G401.6 (cell line): Measurements from ENCODE around the gene PPP1R12A.
"Not testable (repeated sequence)": the region's sequence is repeated elsewhere in the genome, so short reads cannot be mapped to it uniquely, and the experiment has no call there.

Source experiments
- FAIRE-seq: peaks from 2 replicates; lab custom pipeline; 2012; peaks lifted over from hg19 to GRCh38; lab: Jason Lieb, UNC

Gene PPP1R12A

GRCh38 chr12:79891506-79892162 lies 43.3 kb downstream of the PPP1R12A start:
- no peak for FAIRE-seq

- FAIRE-seq, result peak; percentile 3
These were observed 47.0 kb downstream of the PPP1R12A start for GRCh38 chr12:79887890-79888289.

- peak; percentile 93 for FAIRE-seq
These were observed 47.9 kb downstream of the PPP1R12A start for GRCh38 chr12:79886917-79887519.

- FAIRE-seq, result no peak
These were observed 48.9 kb downstream of the PPP1R12A start for GRCh38 chr12:79885911-79886490.

GRCh38 chr12:79884401-79885006 lies 50.4 kb downstream of the PPP1R12A start:
- FAIRE-seq, result no peak

- no peak for FAIRE-seq
These were observed 51.7 kb downstream of the PPP1R12A start for GRCh38 chr12:79883216-79883615.

- no peak for FAIRE-seq
These were observed 53.5 kb downstream of the PPP1R12A start for GRCh38 chr12:79881351-79881750.

GRCh38 chr12:79878506-79878905 lies 56.4 kb downstream of the PPP1R12A start:
- FAIRE-seq, result not testable (repeated sequence)

GRCh38 chr12:79877246-79877645 lies 57.7 kb downstream of the PPP1R12A start:
- FAIRE-seq, result no peak

GRCh38 chr12:79874665-79875064 lies 60.2 kb downstream of the PPP1R12A start:
- FAIRE-seq, result no peak

- FAIRE-seq, result no peak
These were observed 61.7 kb downstream of the PPP1R12A start for GRCh38 chr12:79873201-79873600.

- no peak for FAIRE-seq
These were observed 63.3 kb downstream of the PPP1R12A start for GRCh38 chr12:79871621-79872020.

- FAIRE-seq, result no peak
These were observed 64.0 kb downstream of the PPP1R12A start for GRCh38 chr12:79870916-79871315.

GRCh38 chr12:79859646-79860045 lies 75.3 kb downstream of the PPP1R12A start:
- FAIRE-seq, result no peak

- FAIRE-seq, result no peak
These were observed 76.4 kb downstream of the PPP1R12A start for GRCh38 chr12:79858518-79858917.

GRCh38 chr12:79857675-79858074 lies 77.2 kb downstream of the PPP1R12A start:
- FAIRE-seq, result peak; percentile 62

GRCh38 chr12:79850610-79851299 lies 84.1 kb downstream of the PPP1R12A start:
- FAIRE-seq, result peak; percentile 8

GRCh38 chr12:79848339-79848738 lies 86.6 kb downstream of the PPP1R12A start:
- no peak for FAIRE-seq

- FAIRE-seq, result no peak
These were observed 87.5 kb downstream of the PPP1R12A start for GRCh38 chr12:79847417-79847816.

GRCh38 chr12:79844693-79845092 lies 90.2 kb downstream of the PPP1R12A start:
- FAIRE-seq, result no peak

- no peak for FAIRE-seq
These were observed 90.9 kb downstream of the PPP1R12A start for GRCh38 chr12:79843978-79844377.

GRCh38 chr12:79842630-79843029 lies 92.3 kb downstream of the PPP1R12A start:
- FAIRE-seq, result no peak

- no peak for FAIRE-seq
These were observed 93.0 kb downstream of the PPP1R12A start for GRCh38 chr12:79841878-79842265.
